Caco-2 (cell line): ENCODE results near the gene MANBA. TPM values are rescaled to one million over a fixed set of nuclear protein-coding genes. Genes with fewer than 3 reads are reported as not detected.

Experiments
- BruUV-seq: library from RNA; stranded (reverse); fragments of 400-500 nt; replicated peaks from 2 replicates; lab custom pipeline; 2021; lab: Mats Ljungman, UMichigan
- CTCF ChIA-PET: fragments of 300-600 bp; sonication (Branson Sonifier 250); formaldehyde crosslinking; loops from one replicate; lab custom pipeline; 2022; ENCODE audit warnings: antibody characterized with exemption; lab: Charles Lee
- POLR2A ChIA-PET: fragments of 300-600 bp; sonication (Branson Sonifier 250); formaldehyde crosslinking; loops from one replicate; lab custom pipeline; 2022; ENCODE audit warnings: antibody characterized with exemption; lab: Charles Lee
- DNase-seq, 2 experiments: peaks; one replicate each; pipeline versions ENCODE4 v3.0.0 to v3.0.0-alpha.2; 2020 to 2022
- H3K27me3 ChIP-seq: replicated peaks from 2 replicates; pipeline ENCODE4 v1.6.0; 2011; ENCODE audit warnings: low read length; ENCODE audit not compliant: control insufficient read depth, insufficient read depth
- H3K36me3 ChIP-seq: 2 replicates; pipeline ENCODE4 v1.5.1; 2011; ENCODE audit warnings: low read length; ENCODE audit not compliant: control insufficient read depth, insufficient read depth
- H3K4me1 ChIP-seq: fragments of 250-450 bp; sonication (Bioruptor Pico); 2 replicates; pipeline ENCODE4 v1.5.1; 2020; ENCODE audit warnings: mild to moderate bottlenecking
- H3K4me3 ChIP-seq: 2 replicates; pipeline ENCODE4 v1.5.1; 2011; ENCODE audit warnings: low read depth, mild to moderate bottlenecking, control low read depth, low read length
- H3K9me3 ChIP-seq: fragments of 250-450 bp; sonication (Bioruptor Pico); 2 replicates; pipeline ENCODE4 v1.5.1; 2020; ENCODE audit warnings: mild to moderate bottlenecking, moderate library complexity
- H3K27ac Mint-ChIP-seq: one replicate; pipeline ENCODE4 v1.8.0; 2022; ENCODE audit warnings: mixed read lengths; ENCODE audit not compliant: unreplicated experiment
- H3K27me3 Mint-ChIP-seq: one replicate; pipeline ENCODE4 v1.8.0; 2022; ENCODE audit warnings: mixed read lengths; ENCODE audit not compliant: insufficient read depth, unreplicated experiment
- H3K36me3 Mint-ChIP-seq: one replicate; pipeline ENCODE4 v1.8.0; 2022; ENCODE audit warnings: mild to moderate bottlenecking, mixed read lengths; ENCODE audit not compliant: insufficient read depth, unreplicated experiment
- H3K4me1 Mint-ChIP-seq: one replicate; pipeline ENCODE4 v1.8.0; 2022; ENCODE audit warnings: low read depth, mixed read lengths; ENCODE audit not compliant: unreplicated experiment
- H3K4me3 Mint-ChIP-seq: one replicate; pipeline ENCODE4 v1.8.0; 2022; ENCODE audit warnings: mild to moderate bottlenecking, moderate library complexity, mixed read lengths; ENCODE audit not compliant: unreplicated experiment
- H3K9me3 Mint-ChIP-seq: one replicate; pipeline ENCODE4 v1.8.0; 2022; ENCODE audit warnings: mixed read lengths; ENCODE audit not compliant: unreplicated experiment
- intact Hi-C: fragments of 100-400 bp; cut with micrococcal nuclease; formaldehyde crosslinking; loops from one replicate; pipeline ENCODE4 v1.10.0; 2022; ENCODE audit not compliant: unreplicated experiment
- total RNA-seq: library from RNA; stranded (reverse); gene quantifications from 2 replicates; pipeline ENCODE4 v1.2.3, GENCODE V29; 2022
- TF ChIP-seq, protein P1 (sequence below), 2 experiments: fragments of 200-600 bp in 1 of 2; IDR thresholded peaks; 1 replicate in 1 of 2; 2 replicates in 1 of 2; pipeline versions ENCODE4 v1.5.1 to v1.8.0; 2011 to 2022; ENCODE audit warnings: antibody characterized with exemption in 1 of 2, control low read depth in 1 of 2, inconsistent platforms in 1 of 2, low read depth in 1 of 2, low read length in 1 of 2, mild to moderate bottlenecking in 1 of 2, moderate library complexity in 1 of 2; ENCODE audit not compliant: insufficient read depth in 1 of 2, severe bottlenecking in 1 of 2, unreplicated experiment in 1 of 2

MANBA gene
- total RNA-seq, 1 experiment from 2014 or later = 53.5 TPM

DNA sequence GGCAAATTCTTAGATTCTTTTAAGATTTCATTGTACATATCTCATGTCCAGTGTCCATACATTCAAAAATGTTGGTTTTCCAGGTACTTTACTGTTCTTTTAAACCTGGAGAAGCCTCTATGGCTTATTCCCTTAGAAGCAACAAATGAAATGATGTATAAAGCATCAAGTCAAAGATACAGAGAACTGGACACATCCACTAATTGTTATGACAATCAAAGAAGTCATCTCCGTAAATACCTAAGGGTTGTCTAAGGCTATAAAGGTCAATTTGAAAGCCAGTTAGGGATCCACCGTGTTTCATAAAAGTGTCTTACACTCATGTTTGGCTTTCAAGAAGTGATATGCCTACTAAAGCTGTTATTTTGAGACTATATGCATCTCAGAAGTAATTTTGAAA lies 34.2 kb upstream of the MANBA start:
- ChIA-PET CTCF (no interaction called here), POLR2A (no interaction called here)
- H3K4me1 Mint-ChIP-seq = peaks cover 7% of the 10 kb centered on the region
- H3K36me3 ChIP-seq = 0 out of 2 replicates have a peak, but pooled peaks cover 1% of the 10 kb centered on the region
- H3K4me3 ChIP-seq = no peak overlapping the region
- H3K27me3 ChIP-seq = no peaks in the 10 kb centered on the region
- 0 out of 2 replicates have a peak, but pooled peaks cover 4% of the 10 kb centered on the region for H3K4me1 ChIP-seq
- no peaks in the 10 kb centered on the region for H3K9me3 Mint-ChIP-seq
- peaks cover 81% of the 10 kb centered on the region for H3K36me3 Mint-ChIP-seq
- BruUV-seq = no TSS peak
- H3K27ac Mint-ChIP-seq = no peak overlapping the region
- H3K9me3 ChIP-seq = no peaks in the 10 kb centered on the region
- no peak overlapping the region for H3K4me3 Mint-ChIP-seq
- no peak for DNase-seq
- H3K27me3 Mint-ChIP-seq = no peaks in the 10 kb centered on the region
- TF ChIP-seq, protein P1, sequence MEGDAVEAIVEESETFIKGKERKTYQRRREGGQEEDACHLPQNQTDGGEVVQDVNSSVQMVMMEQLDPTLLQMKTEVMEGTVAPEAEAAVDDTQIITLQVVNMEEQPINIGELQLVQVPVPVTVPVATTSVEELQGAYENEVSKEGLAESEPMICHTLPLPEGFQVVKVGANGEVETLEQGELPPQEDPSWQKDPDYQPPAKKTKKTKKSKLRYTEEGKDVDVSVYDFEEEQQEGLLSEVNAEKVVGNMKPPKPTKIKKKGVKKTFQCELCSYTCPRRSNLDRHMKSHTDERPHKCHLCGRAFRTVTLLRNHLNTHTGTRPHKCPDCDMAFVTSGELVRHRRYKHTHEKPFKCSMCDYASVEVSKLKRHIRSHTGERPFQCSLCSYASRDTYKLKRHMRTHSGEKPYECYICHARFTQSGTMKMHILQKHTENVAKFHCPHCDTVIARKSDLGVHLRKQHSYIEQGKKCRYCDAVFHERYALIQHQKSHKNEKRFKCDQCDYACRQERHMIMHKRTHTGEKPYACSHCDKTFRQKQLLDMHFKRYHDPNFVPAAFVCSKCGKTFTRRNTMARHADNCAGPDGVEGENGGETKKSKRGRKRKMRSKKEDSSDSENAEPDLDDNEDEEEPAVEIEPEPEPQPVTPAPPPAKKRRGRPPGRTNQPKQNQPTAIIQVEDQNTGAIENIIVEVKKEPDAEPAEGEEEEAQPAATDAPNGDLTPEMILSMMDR (IDR thresholded peaks at IDR 0.05; ENCODE audit: insufficient read depth in 1 of 2, low read depth in 1 of 2, low read length in 1 of 2, severe bottlenecking in 1 of 2, unreplicated experiment in 1 of 2) = no peak
- intact Hi-C loops = no loop called here

GRCh38 chr4:102792361-102792936 lies 31.7 kb upstream of the MANBA start:
- Mint-ChIP-seq H3K4me3 (no peak overlapping the region), H3K36me3 (peaks cover 67% of the 10 kb centered on the region), H3K27me3 (no peaks in the 10 kb centered on the region), H3K27ac (no peak overlapping the region), H3K4me1 (peaks cover 7% of the 10 kb centered on the region), H3K9me3 (no peaks in the 10 kb centered on the region)
- CTCF ChIA-PET = interaction anchor here (1.1 kb wide), 1 partner anchor 172 kb away, joined by 3 read pairs; no protein-coding TSS in a partner anchor
- H3K9me3 ChIP-seq = peaks cover 4% of the 10 kb centered on the region; the same call in 1 of the 2 replicates
- H3K4me1 ChIP-seq = 0 out of 2 replicates have a peak, but pooled peaks cover 4% of the 10 kb centered on the region
- BruUV-seq = no TSS peak
- POLR2A ChIA-PET = interaction anchor here (0.5 to 0.6 kb wide), 2 partner anchors 246 to 272 kb away, joined by 3 read pairs; no protein-coding TSS in a partner anchor
- DNase-seq = no peak
- TF ChIP-seq, protein P1 (IDR thresholded peaks at IDR 0.05; ENCODE audit: insufficient read depth in 1 of 2, low read depth in 1 of 2, low read length in 1 of 2, severe bottlenecking in 1 of 2, unreplicated experiment in 1 of 2) = no peak
- H3K4me3 ChIP-seq = no peak overlapping the region
- H3K27me3 ChIP-seq = no peaks in the 10 kb centered on the region
- intact Hi-C loops = no loop called here
- no peaks in the 10 kb centered on the region for H3K36me3 ChIP-seq

GRCh38 chr4:102791318-102791835 lies 30.6 kb upstream of the MANBA start:
- no TSS peak for BruUV-seq
- CTCF ChIA-PET = no interaction called here
- no peaks in the 10 kb centered on the region for H3K36me3 ChIP-seq

More at GRCh38 chr4:102791318-102791835, 30.6 kb upstream of the MANBA start:
- no peak for DNase-seq
- H3K27ac Mint-ChIP-seq = no peak overlapping the region
- H3K36me3 Mint-ChIP-seq = peaks cover 64% of the 10 kb centered on the region
- H3K27me3 Mint-ChIP-seq = no peaks in the 10 kb centered on the region
- H3K4me3 ChIP-seq = no peak overlapping the region
- peaks cover 7% of the 10 kb centered on the region for H3K4me1 Mint-ChIP-seq
- POLR2A ChIA-PET = no interaction called here
- H3K4me1 ChIP-seq = 0 out of 2 replicates have a peak, but pooled peaks cover 4% of the 10 kb centered on the region
- H3K9me3 Mint-ChIP-seq = no peaks in the 10 kb centered on the region
- H3K27me3 ChIP-seq = no peaks in the 10 kb centered on the region
- peaks cover 4% of the 10 kb centered on the region; the same call in 1 of the 2 replicates for H3K9me3 ChIP-seq
- TF ChIP-seq, protein P1 (IDR thresholded peaks at IDR 0.05; ENCODE audit: insufficient read depth in 1 of 2, low read depth in 1 of 2, low read length in 1 of 2, severe bottlenecking in 1 of 2, unreplicated experiment in 1 of 2) = no peak
- H3K4me3 Mint-ChIP-seq = no peak overlapping the region
- intact Hi-C loops = no loop called here
